ENCODE measurements around the gene UBE3B.

DNA sequence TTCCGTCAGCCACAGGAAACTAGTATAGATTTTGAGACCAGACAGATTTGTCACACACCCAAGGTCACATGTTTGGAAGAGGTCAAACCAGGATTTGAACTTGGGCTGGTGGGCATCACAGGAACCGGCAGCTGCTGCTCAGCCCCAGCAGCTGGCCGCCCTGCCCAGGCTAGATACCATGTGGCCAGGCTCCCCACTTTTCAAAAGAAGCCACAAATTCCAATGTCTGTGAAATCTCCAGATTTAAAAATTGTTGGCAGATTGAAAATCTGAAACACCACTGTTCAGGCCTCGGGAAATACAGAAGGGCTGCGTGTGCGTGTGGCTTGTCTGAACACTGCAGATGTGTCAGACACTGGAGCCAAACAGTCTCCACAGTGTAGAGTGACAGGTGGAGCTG lies 65.4 kb downstream of the UBE3B start:
- TF ChIP-seq, protein P1, sequence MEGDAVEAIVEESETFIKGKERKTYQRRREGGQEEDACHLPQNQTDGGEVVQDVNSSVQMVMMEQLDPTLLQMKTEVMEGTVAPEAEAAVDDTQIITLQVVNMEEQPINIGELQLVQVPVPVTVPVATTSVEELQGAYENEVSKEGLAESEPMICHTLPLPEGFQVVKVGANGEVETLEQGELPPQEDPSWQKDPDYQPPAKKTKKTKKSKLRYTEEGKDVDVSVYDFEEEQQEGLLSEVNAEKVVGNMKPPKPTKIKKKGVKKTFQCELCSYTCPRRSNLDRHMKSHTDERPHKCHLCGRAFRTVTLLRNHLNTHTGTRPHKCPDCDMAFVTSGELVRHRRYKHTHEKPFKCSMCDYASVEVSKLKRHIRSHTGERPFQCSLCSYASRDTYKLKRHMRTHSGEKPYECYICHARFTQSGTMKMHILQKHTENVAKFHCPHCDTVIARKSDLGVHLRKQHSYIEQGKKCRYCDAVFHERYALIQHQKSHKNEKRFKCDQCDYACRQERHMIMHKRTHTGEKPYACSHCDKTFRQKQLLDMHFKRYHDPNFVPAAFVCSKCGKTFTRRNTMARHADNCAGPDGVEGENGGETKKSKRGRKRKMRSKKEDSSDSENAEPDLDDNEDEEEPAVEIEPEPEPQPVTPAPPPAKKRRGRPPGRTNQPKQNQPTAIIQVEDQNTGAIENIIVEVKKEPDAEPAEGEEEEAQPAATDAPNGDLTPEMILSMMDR (IDR thresholded peaks at IDR 0.05) = no peak
- TF ChIP-seq POLR2A (IDR thresholded peaks at IDR 0.05) = no peak
- no peak for TF ChIP-seq POLR2AphosphoS5 (IDR thresholded peaks at IDR 0.05)
- no peak for TF ChIP-seq EP300 (IDR thresholded peaks at IDR 0.05)
